GM21717 (cell line): ENCODE data around the gene ERC2.

Experiments
- ATAC-seq: cut with Tn5 transposase; IDR thresholded peaks from one replicate; pipeline ENCODE4 v1.9.1; 2021; ENCODE audit warnings: mild to moderate bottlenecking, moderate library complexity; ENCODE audit not compliant: unreplicated experiment

The ERC2 gene

DNA sequence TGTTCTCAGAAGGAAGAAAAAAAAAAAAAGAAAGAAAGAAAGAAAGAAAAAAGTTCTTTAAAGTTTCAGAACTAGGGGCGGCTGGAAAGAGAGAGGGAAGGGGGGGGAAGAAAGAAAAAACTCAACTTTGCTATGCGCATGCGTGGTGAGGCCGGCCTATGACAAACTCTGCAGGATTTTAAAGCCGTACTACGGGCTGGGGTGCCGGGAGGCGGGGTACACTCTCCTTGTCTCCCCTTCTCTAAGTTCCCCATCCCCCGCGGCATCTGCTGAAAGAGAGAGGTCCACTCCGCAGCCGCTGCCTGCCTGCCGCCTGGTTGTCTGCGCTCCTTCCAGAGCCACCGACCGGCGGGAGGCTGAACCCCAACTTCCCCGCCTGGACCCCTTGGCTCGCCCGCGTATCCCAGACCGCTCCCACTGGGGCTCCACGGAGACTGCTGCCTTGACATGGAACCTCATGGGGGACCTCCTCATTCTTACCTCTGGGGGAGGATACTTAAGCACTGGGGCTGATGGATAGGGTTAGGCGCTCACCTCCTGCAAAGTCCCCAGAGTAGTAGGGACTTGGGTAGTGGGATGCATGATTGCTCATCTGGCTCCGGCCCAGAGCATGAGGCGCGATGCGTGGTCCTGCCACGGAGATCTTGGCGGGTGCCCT, 979.7 kb downstream of the ERC2 start:
- ATAC-seq: no peak

DNA sequence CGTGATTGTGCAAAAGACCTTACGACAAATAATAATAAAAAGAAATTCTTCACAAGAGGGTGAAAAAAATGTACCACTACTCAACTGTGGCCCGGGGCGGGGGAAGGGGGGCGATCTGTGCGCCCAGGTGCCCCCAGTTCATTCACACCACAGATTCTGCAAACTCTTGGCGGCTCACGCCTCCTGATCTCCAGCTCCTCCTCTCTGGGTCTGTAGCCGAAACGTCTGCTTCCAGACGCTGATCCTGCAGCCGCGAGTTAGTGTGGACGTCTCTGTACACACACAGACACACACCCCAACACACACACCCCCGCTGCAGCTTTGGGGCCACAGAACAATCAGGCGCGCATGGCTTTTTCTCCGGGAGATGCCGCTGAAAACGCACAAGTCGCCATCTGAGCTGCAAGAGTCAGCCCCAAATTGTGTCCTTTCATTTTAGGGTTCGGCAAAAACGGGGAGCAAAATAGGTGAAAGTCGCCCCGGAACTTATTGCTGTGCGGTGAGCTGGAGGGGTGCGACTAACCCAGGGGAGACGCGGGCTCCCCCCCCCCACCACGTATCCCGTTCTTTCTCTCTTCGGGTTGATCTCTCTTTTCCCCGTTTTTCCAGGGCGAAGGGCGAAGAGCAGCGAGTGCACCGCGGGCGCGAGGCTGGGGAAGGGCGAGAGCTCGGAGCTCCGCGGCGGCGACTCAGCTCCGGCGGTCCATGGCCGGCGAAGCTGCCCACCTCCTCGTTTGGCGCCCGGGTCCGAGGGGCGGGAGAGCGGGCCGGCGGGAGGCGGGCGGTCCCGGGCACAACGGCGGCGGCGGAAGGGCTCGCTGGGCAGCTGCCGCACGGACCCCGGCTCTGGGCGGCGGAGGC, 980.7 kb downstream of the ERC2 start:
- ATAC-seq: no peak

DNA sequence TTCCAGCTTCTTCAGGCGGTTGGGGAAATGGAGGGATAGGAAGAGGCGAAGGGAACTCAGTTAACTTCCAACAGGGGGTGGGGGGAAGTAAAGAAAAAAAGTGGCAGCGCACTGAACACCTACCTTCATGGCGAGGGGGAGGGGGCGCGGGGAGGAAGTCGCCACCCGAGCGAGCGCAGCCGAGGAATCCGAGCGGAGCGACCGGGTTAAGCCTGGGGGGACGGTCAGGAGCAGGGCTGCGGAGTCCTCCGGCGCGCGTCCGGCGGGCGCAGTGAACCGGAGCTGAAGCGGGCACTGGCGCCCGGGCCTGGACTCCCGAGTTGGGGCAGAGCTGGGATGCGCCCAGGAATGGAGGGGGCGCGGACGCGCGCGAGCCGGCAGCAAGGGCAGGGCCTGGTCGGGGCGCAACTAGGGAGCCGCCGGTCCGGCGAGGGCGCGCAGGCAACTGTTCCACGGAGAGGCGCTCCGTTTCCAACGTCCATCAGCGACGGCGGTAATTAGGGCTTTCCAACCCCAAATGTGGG, 981.3 kb downstream of the ERC2 start, which contains the start of gene WNT5A:
WNT5A (minus strand) TSS at position 450 of the 524 bp plus-strand sequence; CDS start at position 129, 321 bp downstream.
- ATAC-seq: no peak

DNA sequence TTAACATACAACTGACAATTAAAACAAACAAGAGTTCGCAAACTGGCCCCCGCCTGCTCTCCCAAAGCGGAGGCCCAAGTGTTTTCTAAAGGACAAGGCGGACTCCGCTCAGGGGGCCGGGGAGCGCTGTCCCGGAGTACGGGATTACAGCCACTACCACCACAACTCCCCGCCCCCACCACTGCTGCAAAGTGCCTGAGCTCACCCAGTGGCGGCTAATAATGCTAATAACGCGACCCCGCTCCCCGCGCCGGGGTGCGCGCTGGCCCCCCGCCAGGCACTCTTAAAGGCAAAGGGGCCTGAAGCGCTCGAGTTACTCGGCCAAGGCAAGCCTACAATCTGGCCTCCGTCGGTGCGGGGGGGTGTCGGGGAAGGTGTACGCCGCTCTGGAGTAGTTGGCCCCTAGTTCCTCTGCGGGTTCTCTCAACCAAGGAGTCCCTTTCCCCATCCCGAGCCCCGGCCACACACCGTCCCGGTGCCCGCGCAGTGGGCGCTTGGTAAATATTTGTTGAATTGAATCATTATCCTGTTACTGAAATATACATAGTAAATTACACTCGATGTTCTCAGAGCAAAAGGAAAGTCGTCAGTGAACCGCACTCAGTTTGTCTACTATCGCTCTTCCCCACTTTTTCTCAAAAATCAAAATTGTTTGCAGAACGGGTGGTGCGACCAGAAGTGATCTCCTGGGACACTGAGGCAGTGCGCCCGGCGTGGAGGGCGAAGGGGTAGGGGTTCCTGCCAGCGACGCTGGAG, 982.0 kb downstream of the ERC2 start:
- no peak for ATAC-seq

DNA sequence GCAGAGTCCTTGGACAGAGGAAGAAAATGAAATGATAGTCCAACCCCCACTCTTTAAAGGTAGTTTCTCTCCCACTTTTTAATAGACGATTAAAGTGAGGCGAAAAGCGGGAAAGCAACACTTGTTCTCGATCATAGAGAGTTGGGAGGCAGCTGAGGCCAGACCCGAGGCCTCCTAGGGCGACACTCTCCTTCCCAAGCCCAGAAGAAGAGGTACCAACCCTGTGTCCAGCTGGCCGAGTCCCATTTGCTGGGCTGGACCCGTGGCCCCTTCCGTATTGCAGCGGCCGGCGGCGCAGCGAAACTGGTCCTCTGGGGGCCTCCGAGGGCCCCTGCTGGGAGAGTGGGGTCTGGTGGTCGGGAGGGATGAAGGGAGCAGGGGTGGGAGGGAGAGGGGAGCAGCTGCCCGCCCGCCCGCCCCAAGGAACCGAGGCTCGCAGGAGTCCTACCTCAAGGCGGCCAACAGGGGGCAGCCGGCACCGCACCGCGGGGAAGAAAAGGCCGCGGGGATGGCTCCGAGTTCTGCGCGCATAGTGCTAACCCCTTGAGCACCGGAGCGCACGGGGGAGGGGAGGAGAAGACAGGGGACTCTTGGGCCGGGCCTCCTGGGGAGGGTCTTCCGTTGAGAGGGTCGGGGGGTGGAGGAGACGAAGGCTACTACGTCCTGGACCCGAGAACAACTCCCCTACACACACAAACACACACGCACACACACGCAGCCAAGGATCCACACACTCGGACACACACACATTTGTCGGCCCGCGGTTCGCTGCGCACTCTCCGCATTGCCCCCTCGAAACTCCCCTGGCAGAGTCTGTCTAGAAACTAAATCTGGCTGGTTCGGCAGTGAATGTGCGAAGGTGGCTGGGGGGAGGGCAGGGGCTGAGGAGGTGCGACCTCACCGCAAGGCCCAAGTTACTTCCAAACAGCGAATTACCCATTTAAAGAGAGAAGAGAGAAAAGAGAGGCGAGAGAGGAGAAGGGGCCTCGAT, 983.2 kb downstream of the ERC2 start:
- ATAC-seq: peak; percentile 63

DNA sequence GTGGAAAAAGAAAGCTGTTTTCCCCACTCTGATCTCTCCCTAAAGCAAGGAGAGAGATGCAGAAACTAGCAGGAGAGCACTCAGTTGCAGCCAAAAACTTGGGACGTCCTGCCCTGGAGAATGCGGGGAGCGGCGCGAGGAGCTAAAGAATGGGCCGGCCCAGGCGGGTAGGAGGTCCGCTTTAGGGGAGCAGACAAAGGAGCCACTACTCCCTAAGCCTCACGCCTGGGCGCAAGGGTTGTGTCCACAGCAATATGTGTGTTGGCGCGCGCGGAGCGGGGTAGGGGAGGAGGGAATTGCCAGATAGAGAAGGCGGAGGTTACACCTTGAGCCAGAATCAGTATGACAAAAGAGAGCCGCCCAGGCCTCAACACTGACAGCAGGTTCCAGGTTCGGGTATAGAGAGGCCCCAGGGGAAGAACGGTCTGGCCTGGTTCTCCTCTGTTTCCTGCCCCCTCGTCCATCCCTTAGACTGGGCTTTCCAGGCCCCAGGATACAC, 984.0 kb downstream of the ERC2 start:
- ATAC-seq: no peak

DNA sequence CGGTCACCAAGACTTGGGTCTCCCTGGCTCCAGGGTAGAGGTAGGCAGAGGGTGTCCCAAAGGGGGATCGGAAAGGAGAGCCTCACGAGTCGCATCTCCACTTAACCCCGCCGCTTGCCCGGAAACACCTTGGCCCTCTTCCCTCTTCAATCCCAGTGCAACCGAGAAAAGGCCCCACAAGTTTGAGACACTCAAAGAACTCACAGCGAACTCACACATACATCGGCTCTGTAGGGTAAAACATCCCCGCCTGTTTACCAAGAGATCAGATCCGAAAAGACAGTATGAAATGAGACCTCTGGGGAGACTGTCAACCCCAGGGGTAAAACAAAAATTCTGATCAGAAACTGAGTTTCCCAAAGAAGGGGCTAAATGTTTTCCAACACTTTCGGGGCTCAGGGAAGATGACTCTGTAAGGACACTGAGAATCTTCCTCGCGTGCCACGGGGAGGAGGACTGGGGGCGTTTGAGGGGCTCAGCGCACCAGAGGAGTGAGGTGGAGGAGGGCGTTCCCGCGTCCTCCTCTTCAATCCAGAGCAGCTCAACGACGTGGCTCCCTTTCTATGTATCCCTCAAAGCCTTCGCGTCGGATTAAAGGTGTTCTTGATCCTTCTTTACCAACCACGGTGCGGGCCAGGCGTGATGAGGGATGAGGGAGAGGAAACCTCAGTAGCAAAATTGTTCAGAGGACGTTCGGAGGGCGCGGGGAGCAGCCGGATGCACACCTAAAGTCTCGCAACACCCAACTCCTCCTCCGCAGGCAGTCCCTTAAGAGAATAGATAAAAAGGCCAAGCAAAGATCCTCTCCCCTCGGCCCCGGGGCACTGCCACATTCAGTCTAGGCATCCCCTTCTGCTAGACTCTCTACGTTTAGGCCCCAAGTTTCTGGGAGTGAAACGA, 984.8 kb downstream of the ERC2 start:
- no peak for ATAC-seq

DNA sequence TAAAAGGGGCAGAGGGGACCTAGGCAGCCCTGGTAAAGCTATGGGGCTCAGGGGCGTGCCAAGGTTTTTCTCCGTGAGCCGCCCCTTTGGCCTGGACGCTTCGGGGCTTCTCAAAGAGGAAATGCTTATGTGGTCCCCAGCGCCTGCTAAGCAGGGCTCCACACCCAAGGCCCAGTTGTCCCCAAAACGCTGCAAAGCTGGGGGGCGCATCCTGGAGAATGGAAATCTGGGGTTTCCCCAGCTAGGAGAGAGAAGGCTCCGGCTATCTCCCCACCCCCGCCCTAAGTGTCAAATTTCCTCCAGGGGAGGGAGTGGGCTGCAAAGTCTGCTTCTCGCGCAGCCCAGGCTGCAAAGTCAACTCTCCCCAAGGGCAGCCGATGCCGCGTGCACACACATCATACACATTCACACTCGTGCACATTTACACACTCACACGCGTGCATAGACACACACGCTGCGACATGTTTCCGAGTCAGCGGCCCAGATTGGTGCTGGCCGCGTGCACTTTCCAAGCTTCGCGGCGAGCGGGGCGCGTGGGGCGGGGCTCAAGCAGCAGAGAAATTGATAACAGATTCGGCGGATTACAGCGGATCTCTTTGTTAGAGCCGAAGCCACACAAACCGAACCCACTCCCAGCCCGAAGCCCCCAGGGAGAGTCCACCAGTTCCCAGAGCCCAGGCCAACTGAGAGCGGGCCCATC, 985.6 kb downstream of the ERC2 start:
- no peak for ATAC-seq

DNA sequence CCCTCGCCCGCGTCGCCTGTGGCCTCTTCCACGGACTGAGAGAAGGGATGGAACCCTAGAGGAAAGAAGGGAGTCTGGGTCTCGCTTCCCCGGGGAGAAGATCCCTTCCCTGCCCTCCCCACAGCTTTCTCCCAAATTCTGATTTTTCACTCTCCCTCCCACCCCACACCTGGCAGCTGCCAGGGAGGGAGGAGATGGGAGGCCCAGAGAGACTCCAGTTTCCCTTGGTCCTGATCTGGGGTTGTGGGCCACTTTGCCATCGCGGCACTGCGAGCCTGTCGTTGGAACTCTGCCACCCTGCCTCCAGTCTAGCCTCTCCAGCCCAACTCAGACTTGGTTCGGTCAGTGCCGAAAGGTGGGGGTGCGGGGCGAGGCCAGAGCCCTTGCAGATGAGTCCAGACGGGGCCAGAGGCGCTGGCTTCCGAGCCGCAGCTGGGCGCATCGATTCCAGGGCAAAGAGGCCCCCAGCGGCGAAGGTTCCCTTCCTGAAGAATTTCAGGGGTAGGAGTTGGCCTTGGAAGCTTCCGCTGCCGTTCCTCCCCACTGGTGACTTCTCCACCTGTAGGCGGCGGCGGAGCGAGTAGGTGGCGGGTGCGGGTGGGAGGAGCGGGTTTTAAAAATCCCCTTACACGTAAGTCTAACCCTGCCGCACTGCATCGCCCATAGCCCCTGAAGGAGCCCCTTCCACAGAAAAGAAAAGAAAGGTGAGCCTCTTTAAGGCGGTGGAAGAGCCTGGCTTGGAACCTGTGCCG, 986.3 kb downstream of the ERC2 start:
- no peak for ATAC-seq

DNA sequence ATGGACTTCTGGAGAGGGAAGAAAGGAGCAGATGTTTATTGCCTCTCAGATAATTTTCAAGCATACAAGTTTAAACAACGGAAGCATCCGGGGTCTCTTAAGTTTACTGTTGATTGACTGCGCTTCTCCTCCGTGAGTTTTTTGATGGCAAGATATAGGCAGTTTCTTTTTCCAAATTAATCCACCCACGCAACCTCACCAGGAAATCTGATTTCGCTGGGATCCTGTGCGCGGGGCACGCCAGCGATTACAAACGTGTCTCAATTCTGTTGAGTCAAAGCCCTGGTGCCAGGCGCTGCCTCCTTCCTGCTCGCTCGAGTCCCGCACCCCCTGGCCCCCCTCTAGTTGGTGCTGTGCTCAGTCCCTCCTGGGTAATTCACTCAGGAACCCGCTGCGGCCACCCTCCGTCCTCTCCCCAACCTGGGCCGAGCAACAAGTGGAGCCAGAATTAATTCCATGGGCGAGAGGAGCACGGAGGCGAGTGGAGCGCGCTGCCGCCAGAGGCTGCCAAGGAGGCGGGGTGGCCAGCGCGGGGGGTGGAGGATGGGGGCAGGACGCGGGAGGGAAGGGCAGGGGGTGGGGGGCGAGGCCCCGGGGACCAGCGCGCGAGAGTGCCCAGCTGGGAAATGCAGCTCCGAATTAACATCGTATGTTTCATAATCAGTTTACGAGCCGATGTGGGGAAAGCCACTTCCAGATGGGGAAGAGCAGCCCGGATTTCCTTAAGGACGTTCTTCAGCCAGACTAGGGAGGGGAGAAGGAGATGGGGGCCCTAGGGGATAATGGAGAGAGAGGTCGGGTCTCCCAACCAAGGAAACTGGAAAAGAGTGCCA, 987.1 kb downstream of the ERC2 start:
- ATAC-seq: no peak

DNA sequence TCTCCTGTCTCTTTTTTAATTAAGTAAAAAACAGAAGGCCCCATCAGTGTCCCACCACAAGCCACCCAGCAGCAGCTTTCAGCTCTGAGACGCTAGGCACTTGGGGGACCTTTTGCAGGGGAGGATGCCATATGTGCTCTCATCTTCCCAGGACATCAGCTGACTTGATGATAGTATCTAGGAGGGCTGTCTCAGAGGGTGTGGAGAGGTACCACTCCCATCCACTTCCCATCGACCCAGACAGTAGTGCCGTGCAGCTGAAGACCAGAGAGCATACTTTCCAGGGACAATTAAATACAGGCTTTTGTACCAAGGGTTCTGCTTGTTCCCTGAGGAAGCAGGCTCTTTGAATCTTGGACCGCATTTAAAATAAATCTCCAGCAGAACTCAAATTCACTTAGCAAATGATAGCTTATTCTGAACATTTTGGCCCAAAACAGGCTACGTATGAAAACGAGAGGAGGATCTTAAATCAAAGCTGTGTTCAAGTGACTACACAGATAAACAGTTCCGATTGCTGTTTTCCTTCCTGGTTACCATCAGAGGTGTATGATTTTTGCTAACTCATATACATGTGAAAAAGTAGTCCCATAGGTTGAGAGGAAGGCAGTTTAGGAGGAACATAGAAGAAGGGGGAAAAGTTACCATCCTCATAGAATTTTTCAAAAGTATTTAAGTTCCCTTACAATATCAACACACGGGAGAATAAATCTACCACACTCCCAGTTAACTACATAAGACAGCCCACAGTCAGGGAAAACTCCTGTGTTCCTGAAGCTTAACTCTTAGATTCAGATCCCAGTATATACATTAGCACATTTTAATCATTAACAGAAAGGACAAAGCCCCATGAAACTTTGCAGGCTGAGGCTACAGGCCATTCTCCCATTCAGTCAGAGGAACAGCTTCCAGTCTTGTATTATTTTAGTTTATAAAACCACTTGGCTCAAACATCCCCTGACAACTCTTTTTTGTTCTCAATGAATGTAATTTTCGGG, 990.7 kb downstream of the ERC2 start:
- ATAC-seq: no peak

DNA sequence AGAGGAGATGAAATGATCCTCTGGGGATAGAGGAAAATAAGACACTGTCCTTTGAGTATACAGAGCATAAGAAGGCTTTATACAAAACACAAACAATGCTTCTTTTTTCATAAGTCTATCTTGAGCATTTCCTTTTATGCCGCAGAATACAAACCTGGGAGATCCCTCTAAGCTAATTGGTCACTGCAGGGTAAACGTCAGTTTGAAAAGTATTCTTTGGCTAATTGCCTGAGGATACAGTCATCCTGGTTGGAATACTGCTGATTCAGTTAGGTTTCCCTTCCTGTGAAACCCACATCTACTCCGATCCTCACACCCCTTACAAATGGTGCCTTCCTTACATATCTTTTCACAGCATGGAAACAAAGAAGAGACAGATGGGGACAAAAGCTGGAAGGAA, 991.8 kb downstream of the ERC2 start:
- no peak for ATAC-seq

DNA sequence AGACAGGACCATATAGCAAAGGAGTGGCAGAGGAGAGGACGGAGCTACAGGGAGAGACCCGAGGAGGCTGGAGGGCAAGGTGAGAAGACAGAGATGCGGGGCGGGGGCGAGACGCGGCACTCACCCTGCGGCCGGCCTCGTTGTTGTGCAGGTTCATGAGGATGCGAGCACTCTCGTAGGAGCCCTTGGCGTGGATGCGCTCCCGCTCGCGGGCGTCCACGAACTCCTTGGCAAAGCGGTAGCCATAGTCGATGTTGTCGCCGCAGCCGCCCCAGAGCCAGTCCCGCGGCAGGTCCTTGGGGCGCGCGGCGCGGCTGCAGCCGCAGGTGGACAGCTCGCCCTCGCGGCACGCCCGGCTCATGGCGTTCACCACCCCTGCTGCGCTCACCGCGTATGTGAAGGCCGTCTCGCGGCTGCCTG, 994.0 kb downstream of the ERC2 start:
- ATAC-seq: no peak

DNA sequence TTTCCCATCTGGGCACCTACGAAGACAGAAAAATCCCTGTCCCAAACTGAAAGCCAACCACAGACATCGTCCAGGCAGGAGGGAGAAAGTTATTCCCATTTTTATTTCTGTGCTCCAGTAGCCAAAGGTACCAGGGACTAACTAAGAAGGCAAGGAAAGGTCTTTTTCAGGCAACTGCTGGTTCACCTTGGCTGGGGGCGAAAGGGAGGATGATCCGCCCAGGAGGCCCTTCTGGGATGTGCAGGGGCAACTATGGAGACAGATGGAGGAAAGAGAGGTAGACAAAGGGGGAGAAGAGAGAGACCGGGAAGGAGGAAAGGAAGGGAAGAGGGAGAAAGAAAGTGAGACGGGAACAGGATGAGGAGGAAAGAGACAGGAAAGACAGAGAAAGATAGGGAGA, 994.5 kb downstream of the ERC2 start:
- ATAC-seq: no peak

DNA sequence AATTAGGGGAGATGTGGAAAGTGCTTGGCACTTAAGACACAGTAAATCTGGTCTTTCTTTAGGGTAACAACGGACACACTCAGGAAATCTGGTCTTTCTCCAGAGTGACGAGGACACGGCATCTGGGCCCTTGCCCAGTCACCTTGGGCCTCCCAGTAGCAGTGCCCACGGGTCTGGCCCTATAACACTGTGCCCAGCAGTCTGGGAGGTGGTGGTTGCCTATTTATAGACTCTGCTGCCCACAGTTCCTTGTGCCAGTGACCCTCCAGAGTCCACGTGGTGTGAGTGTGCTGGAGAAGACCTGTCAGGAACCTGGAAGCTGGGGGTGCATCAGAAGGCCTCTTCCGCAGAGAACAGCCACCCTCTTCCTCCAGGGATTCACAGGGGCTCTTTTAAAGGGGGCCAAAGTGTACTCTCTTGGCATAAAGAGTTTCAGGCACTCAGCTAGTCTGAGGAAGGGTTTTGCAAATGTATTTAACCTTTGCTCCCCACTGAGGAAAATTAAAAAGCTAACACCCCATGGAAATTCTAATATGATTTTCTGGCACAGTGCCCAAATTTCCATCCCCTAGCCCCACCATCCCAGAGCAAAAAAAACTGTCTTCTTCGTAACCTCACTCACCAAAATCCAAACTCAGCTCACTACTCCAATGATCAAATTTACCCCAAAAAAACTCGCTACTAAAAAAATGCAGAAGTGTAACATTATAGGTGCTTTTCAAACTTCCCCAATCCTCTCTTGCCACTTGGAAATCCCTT, 996.6 kb downstream of the ERC2 start:
- ATAC-seq: no peak
